ENCODE measurements around the gene LRRC41. TPM values are rescaled to one million over a fixed set of nuclear protein-coding genes. Genes with fewer than 3 reads are reported as not detected.

Gene LRRC41
- total RNA-seq, 2 donors from 2014 or later = 74.2 to 88.9 TPM

GRCh38 chr1:46256523-46256922 lies 46.9 kb downstream of the LRRC41 start:
- Mint-ChIP-seq H3K9me3 (no peaks in the 10 kb centered on the region), H3K4me1 (peaks cover 15% of the 10 kb centered on the region), H3K36me3 (ENCODE audit: low read depth) (peaks cover 58% of the 10 kb centered on the region), H3K4me3 (no peak overlapping the region), H3K27ac (no peak overlapping the region), H3K27me3 (ENCODE audit: insufficient read depth) (no peaks in the 10 kb centered on the region)
- TF ChIP-seq CTCF (conservative IDR thresholded peaks at IDR 0.05) = peak; percentile 17
- WGBS, 2 experiments (ENCODE audit: insufficient coverage in 1 of 2, insufficient read length in 1 of 2) = 100% methylated on average over 2 of the region's 2 CpGs
- Histone ChIP-seq H3K36me3 (ENCODE audit: control insufficient read depth, insufficient read depth, low read length) (peaks cover 71% of the 10 kb centered on the region), H3K27me3 (ENCODE audit: control insufficient read depth, insufficient read depth, low read length, poor library complexity, severe bottlenecking) (no peaks in the 10 kb centered on the region), H3K9me3 (ENCODE audit: control insufficient read depth, low read length) (no peaks in the 10 kb centered on the region), H3K9ac (ENCODE audit: extremely low read depth, low read length, poor library complexity, severe bottlenecking) (no peak overlapping the region), H3K4me3 (ENCODE audit: low read length) (no peak overlapping the region), H3K4me1 (ENCODE audit: control insufficient read depth, insufficient read depth, low read length) (peaks cover 8% of the 10 kb centered on the region), H3K27ac (ENCODE audit: low read depth, low read length) (no peak overlapping the region)
- no peak for DNase-seq

GRCh38 chr1:46254668-46255067 lies 48.7 kb downstream of the LRRC41 start:
- H3K4me3 Mint-ChIP-seq = peak overlapping the region; percentile 2
- Histone ChIP-seq H3K4me1 (ENCODE audit: control insufficient read depth, insufficient read depth, low read length) (peaks cover 4% of the 10 kb centered on the region), H3K4me3 (ENCODE audit: low read length) (peak overlapping the region; percentile 45), H3K27ac (ENCODE audit: low read depth, low read length) (no peak overlapping the region), H3K27me3 (ENCODE audit: control insufficient read depth, insufficient read depth, low read length, poor library complexity, severe bottlenecking) (no peaks in the 10 kb centered on the region), H3K9me3 (ENCODE audit: control insufficient read depth, low read length) (no peaks in the 10 kb centered on the region), H3K36me3 (ENCODE audit: control insufficient read depth, insufficient read depth, low read length) (peaks cover 71% of the 10 kb centered on the region), H3K9ac (ENCODE audit: extremely low read depth, low read length, poor library complexity, severe bottlenecking) (peak overlapping the region; percentile 22)
- H3K9me3 Mint-ChIP-seq = no peaks in the 10 kb centered on the region
- WGBS, 2 experiments (ENCODE audit: insufficient coverage in 1 of 2, insufficient read length in 1 of 2) = 65 to 75% methylated on average over 5 of the region's 5 CpGs
- peaks cover 10% of the 10 kb centered on the region for H3K4me1 Mint-ChIP-seq
- peak overlapping the region; percentile 74 for H3K27ac Mint-ChIP-seq
- H3K27me3 Mint-ChIP-seq (ENCODE audit: insufficient read depth) = no peaks in the 10 kb centered on the region
- peaks cover 52% of the 10 kb centered on the region for H3K36me3 Mint-ChIP-seq (ENCODE audit: low read depth)
- peak; percentile 68 for DNase-seq
- no peak for TF ChIP-seq CTCF (conservative IDR thresholded peaks at IDR 0.05)

GRCh38 chr1:46248122-46248920 lies 55.1 kb downstream of the LRRC41 start:
- H3K9me3 Mint-ChIP-seq = no peaks in the 10 kb centered on the region
- H3K27ac Mint-ChIP-seq = peak overlapping the region; percentile 98
- H3K4me3 Mint-ChIP-seq = peak overlapping the region; percentile 91
- peak overlapping the region; percentile 93 for H3K4me3 ChIP-seq (ENCODE audit: low read length)
- H3K9ac ChIP-seq (ENCODE audit: extremely low read depth, low read length, poor library complexity, severe bottlenecking) = peak overlapping the region; percentile 71
- H3K27me3 ChIP-seq (ENCODE audit: control insufficient read depth, insufficient read depth, low read length, poor library complexity, severe bottlenecking) = no peaks in the 10 kb centered on the region
- peaks cover 41% of the 10 kb centered on the region for H3K36me3 Mint-ChIP-seq (ENCODE audit: low read depth)
- peaks cover 16% of the 10 kb centered on the region for H3K4me1 Mint-ChIP-seq
- WGBS, 2 experiments (ENCODE audit: insufficient coverage in 1 of 2, insufficient read length in 1 of 2) = 0 to 4% methylated on average over 5 to 7 of the region's 7 CpGs
- no peaks in the 10 kb centered on the region for H3K9me3 ChIP-seq (ENCODE audit: control insufficient read depth, low read length)
- peak; percentile 82 for DNase-seq
- peaks cover 8% of the 10 kb centered on the region for H3K4me1 ChIP-seq (ENCODE audit: control insufficient read depth, insufficient read depth, low read length)
- peaks cover 45% of the 10 kb centered on the region for H3K36me3 ChIP-seq (ENCODE audit: control insufficient read depth, insufficient read depth, low read length)
- peak; percentile 69 for TF ChIP-seq CTCF (conservative IDR thresholded peaks at IDR 0.05)
- peaks cover 2% of the 10 kb centered on the region for H3K27me3 Mint-ChIP-seq (ENCODE audit: insufficient read depth)
- peak overlapping the region; percentile 12 for H3K27ac ChIP-seq (ENCODE audit: low read depth, low read length)

All from endodermal cell (in vitro differentiated cells).